Liver (tissue), 9 donors: ENCODE measurements around the gene TRIM69. TPM values are rescaled to one million over a fixed set of nuclear protein-coding genes. Genes with fewer than 3 reads are reported as not detected.

ENCODE experiments used
- DNase-seq: peaks from one replicate; pipeline ENCODE4 v3.0.0-alpha.2; 2017; ENCODE audit warnings: low spot score
- H3K27ac ChIP-seq, 2 donors: one replicate each; pipeline ENCODE4 v1.7.0; 2013; ENCODE audit warnings: inconsistent platforms in 2 of 2, low read length in 2 of 2, control low read depth in 1 of 2, low read depth in 1 of 2, mild to moderate bottlenecking in 1 of 2
- H3K27me3 ChIP-seq, 4 donors: one replicate each; pipeline versions ENCODE4 v1.6.1 to v1.7.0; 2013; ENCODE audit warnings: low read length in 3 of 4, inconsistent platforms in 1 of 4, mild to moderate bottlenecking in 1 of 4, moderate library complexity in 1 of 4; ENCODE audit not compliant: control insufficient read depth in 4 of 4, insufficient read depth in 4 of 4
- H3K36me3 ChIP-seq, 4 donors: one replicate each; pipeline versions ENCODE4 v1.6.1 to v1.7.0; 2013; ENCODE audit warnings: low read length in 3 of 4, mild to moderate bottlenecking in 3 of 4, low read depth in 1 of 4, moderate library complexity in 1 of 4; ENCODE audit not compliant: control insufficient read depth in 4 of 4, insufficient read depth in 3 of 4
- H3K4me1 ChIP-seq, 4 donors: one replicate each; pipeline versions ENCODE4 v1.6.1 to v1.7.0; 2013; ENCODE audit warnings: low read length in 3 of 4, mild to moderate bottlenecking in 3 of 4, moderate library complexity in 1 of 4; ENCODE audit not compliant: control insufficient read depth in 4 of 4, insufficient read depth in 4 of 4
- H3K4me3 ChIP-seq, 3 donors: one replicate each; pipeline versions ENCODE4 v1.6.1 to v1.7.0; 2013; ENCODE audit warnings: low read length in 3 of 3, control low read depth in 1 of 3, low read depth in 1 of 3, mild to moderate bottlenecking in 1 of 3
- H3K9ac ChIP-seq, 2 donors: one replicate each; pipeline ENCODE4 v1.7.0; 2013; ENCODE audit warnings: low read length in 2 of 2, mild to moderate bottlenecking in 2 of 2, moderate library complexity in 2 of 2, control low read depth in 1 of 2, low read depth in 1 of 2
- H3K9me3 ChIP-seq, 4 donors: one replicate each; pipeline versions ENCODE4 v1.6.1 to v1.7.0; 2013; ENCODE audit warnings: low read length in 3 of 4; ENCODE audit not compliant: control insufficient read depth in 4 of 4
- ATF3 ChIP-seq: IDR thresholded peaks from 2 replicates; pipeline ENCODE4 v1.6.1; 2016; ENCODE audit warnings: antibody characterized with exemption
- CTCF ChIP-seq: fragments of 150-350 bp; IDR thresholded peaks from 2 replicates; pipeline ENCODE4 v1.5.1; 2017; ENCODE audit warnings: improper control_type of control experiment, low read depth, low read length; ENCODE audit not compliant: missing input control
- EGR1 ChIP-seq, 2 donors: IDR thresholded peaks; 2 replicates each; pipeline ENCODE4 v1.6.1; 2016 to 2018; ENCODE audit warnings: antibody characterized with exemption in 2 of 2, low read depth in 2 of 2
- FOXA1 ChIP-seq: IDR thresholded peaks from 2 replicates; pipeline ENCODE4 v1.6.1; 2016; ENCODE audit warnings: antibody characterized with exemption
- FOXA2 ChIP-seq: IDR thresholded peaks from 2 replicates; pipeline ENCODE4 v1.6.1; 2016; ENCODE audit warnings: antibody characterized with exemption
- GABPA ChIP-seq, 2 donors: IDR thresholded peaks in 1 of 2; conservative IDR thresholded peaks in 1 of 2; 2 replicates each; pipeline ENCODE4 v1.6.1; 2016; ENCODE audit warnings: antibody characterized with exemption in 2 of 2, mild to moderate bottlenecking in 1 of 2, moderate library complexity in 1 of 2
- HNF4A ChIP-seq, 2 donors: conservative IDR thresholded peaks; 2 replicates each; pipeline ENCODE4 v1.6.1; 2016; ENCODE audit warnings: antibody characterized with exemption in 2 of 2, mild to moderate bottlenecking in 2 of 2
- HNF4G ChIP-seq: IDR thresholded peaks from 2 replicates; pipeline ENCODE4 v1.6.1; 2016; ENCODE audit warnings: antibody characterized with exemption
- JUND ChIP-seq, 2 donors: IDR thresholded peaks; 2 replicates each; pipeline ENCODE4 v1.6.1; 2016; ENCODE audit warnings: antibody characterized with exemption in 2 of 2
- NR2F2 ChIP-seq: IDR thresholded peaks from 2 replicates; pipeline ENCODE4 v1.6.1; 2016; ENCODE audit warnings: antibody characterized with exemption
- RAD21 ChIP-seq, 2 donors: IDR thresholded peaks; 2 replicates each; pipeline ENCODE4 v1.6.1; 2016; ENCODE audit warnings: antibody characterized with exemption in 2 of 2, mild to moderate bottlenecking in 2 of 2
- REST ChIP-seq: IDR thresholded peaks from 2 replicates; pipeline ENCODE4 v1.6.1; 2016; ENCODE audit warnings: antibody characterized with exemption, mild to moderate bottlenecking
- RXRA ChIP-seq, 2 donors: IDR thresholded peaks; 2 replicates each; pipeline ENCODE4 v1.6.1; 2017 to 2018; ENCODE audit warnings: antibody characterized with exemption in 2 of 2, mild to moderate bottlenecking in 1 of 2
- SP1 ChIP-seq: IDR thresholded peaks from 2 replicates; pipeline ENCODE4 v1.6.1; 2018; ENCODE audit warnings: antibody characterized with exemption, mild to moderate bottlenecking
- TAF1 ChIP-seq: conservative IDR thresholded peaks from 2 replicates; pipeline ENCODE4 v1.6.1; 2016; ENCODE audit warnings: antibody characterized with exemption, mild to moderate bottlenecking
- YY1 ChIP-seq: IDR thresholded peaks from 2 replicates; pipeline ENCODE4 v1.6.1; 2016; ENCODE audit warnings: antibody characterized with exemption, mild to moderate bottlenecking
- WGBS: extraction: QIAGEN DNeasy Blood & Tissue Kit; methylation state at CpG from one replicate; pipeline ENCODE4 v1.1.7; 2013; 5-methylcytosine and 5-hydroxymethylcytosine counted together
- polyA plus RNA-seq, 2 donors: library from polyadenylated mRNA; stranded (reverse) in 1 of 2; unstranded in 1 of 2; fragments of 200-250 nt in 1 of 2; fragments of >200 nt in 1 of 2; fragmentation: Nextera tagmentation in 1 of 2; extraction: Ambion mirVana in 1 of 2; gene quantifications; one replicate each; pipeline versions ENCODE4 v1.2.1 to v1.2.3, GENCODE V29; 2013 to 2015
- total RNA-seq, 2 donors: library from RNA; depleted of rRNA; stranded (reverse); fragments of >200 nt; gene quantifications; one replicate each; pipeline ENCODE4 v1.2.3, GENCODE V29; 2014
- TF ChIP-seq, protein P1 (sequence below): IDR thresholded peaks from 2 replicates; pipeline ENCODE4 v1.6.1; 2016; ENCODE audit warnings: antibody characterized with exemption
- TF ChIP-seq, protein P2 (sequence below): IDR thresholded peaks from 2 replicates; pipeline ENCODE4 v1.6.1; 2016; ENCODE audit warnings: antibody characterized with exemption
- donor health status: healthy.
- donor health status: healthy.
- donor health status: healthy.
- donor health status: healthy.
- donor health status: healthy.

Gene TRIM69
- total and polyA plus RNA-seq, 4 donors = 3.6 to 10.0 (median 5.3) TPM

DNA sequence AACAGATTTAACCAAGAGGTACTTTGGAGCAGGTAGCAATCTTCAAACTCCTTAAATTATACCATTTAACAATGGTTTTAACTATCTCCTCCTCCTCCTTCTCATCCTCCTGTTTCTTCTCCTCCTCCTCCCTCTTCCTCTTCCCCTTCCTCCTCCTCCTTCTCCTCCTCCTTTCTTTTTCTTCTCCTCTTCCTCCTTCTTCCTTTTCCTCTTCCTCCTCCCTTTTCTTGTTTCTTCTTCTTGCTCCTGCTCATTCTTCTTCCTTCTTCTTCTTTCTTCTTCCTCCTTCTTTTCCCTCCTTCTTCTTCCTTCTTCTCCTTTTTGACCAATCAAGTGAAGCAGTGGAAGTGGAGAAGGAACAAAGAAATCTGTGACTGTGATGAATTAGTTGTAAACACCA lies 39.3 kb upstream of the TRIM69 start:
- H3K4me1 ChIP-seq = no peaks in the 10 kb centered on the region
- H3K4me3 ChIP-seq = no peak overlapping the region
- no peak overlapping the region for H3K27ac ChIP-seq
- DNase-seq = no peak
- H3K27me3 ChIP-seq = no peaks in the 10 kb centered on the region
- H3K9me3 ChIP-seq = peaks cover 0 to 2% (median 0%) of the 10 kb centered on the region in 4 donors
- H3K36me3 ChIP-seq = no peaks in the 10 kb centered on the region
- no peak overlapping the region for H3K9ac ChIP-seq
- no peak for TF ChIP-seq FOXA2
- no peak for TF ChIP-seq FOXA1
- no peak for TF ChIP-seq ATF3
- no peak for TF ChIP-seq TAF1
- no peak for TF ChIP-seq RXRA (IDR thresholded peaks at IDR 0.05)
- TF ChIP-seq JUND (IDR thresholded peaks at IDR 0.05) = no peak
- no peak for TF ChIP-seq HNF4G
- TF ChIP-seq HNF4A (conservative IDR thresholded peaks at IDR 0.05) = no peak
- no peak for TF ChIP-seq RAD21 (IDR thresholded peaks at IDR 0.05)
- TF ChIP-seq, protein P1, sequence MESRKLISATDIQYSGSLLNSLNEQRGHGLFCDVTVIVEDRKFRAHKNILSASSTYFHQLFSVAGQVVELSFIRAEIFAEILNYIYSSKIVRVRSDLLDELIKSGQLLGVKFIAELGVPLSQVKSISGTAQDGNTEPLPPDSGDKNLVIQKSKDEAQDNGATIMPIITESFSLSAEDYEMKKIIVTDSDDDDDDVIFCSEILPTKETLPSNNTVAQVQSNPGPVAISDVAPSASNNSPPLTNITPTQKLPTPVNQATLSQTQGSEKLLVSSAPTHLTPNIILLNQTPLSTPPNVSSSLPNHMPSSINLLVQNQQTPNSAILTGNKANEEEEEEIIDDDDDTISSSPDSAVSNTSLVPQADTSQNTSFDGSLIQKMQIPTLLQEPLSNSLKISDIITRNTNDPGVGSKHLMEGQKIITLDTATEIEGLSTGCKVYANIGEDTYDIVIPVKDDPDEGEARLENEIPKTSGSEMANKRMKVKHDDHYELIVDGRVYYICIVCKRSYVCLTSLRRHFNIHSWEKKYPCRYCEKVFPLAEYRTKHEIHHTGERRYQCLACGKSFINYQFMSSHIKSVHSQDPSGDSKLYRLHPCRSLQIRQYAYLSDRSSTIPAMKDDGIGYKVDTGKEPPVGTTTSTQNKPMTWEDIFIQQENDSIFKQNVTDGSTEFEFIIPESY = no peak
- TF ChIP-seq EGR1 (IDR thresholded peaks at IDR 0.05; ENCODE audit: low read depth in 2 of 2) = no peak
- no peak for TF ChIP-seq CTCF

- Histone ChIP-seq H3K4me3 (no peak overlapping the region), H3K27ac (no peak overlapping the region), H3K4me1 (no peaks in the 10 kb centered on the region), H3K27me3 (no peaks in the 10 kb centered on the region), H3K9ac (no peak overlapping the region), H3K9me3 (peaks cover 0 to 2% (median 0%) of the 10 kb centered on the region in 4 donors), H3K36me3 (no peaks in the 10 kb centered on the region)
- TF ChIP-seq RAD21 (IDR thresholded peaks at IDR 0.05) = no peak
- TF ChIP-seq REST = no peak
- TF ChIP-seq CTCF = no peak
- TF ChIP-seq TAF1 = no peak
- no peak for TF ChIP-seq YY1
- no peak for TF ChIP-seq JUND (IDR thresholded peaks at IDR 0.05)
- no peak for TF ChIP-seq NR2F2
- no peak for TF ChIP-seq FOXA1
- TF ChIP-seq SP1 = no peak
- TF ChIP-seq RXRA (IDR thresholded peaks at IDR 0.05) = no peak
- TF ChIP-seq, protein P2, sequence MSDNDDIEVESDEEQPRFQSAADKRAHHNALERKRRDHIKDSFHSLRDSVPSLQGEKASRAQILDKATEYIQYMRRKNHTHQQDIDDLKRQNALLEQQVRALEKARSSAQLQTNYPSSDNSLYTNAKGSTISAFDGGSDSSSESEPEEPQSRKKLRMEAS = no peak
- TF ChIP-seq HNF4G = no peak
- TF ChIP-seq ATF3 = no peak
- TF ChIP-seq GABPA (IDR thresholded peaks at IDR 0.05 in 1 of 2, conservative IDR thresholded peaks at IDR 0.05 in 1 of 2) = no peak
- TF ChIP-seq FOXA2 = no peak
- TF ChIP-seq, protein P1 = no peak
- no peak for TF ChIP-seq HNF4A (conservative IDR thresholded peaks at IDR 0.05)
- no peak for TF ChIP-seq EGR1 (IDR thresholded peaks at IDR 0.05; ENCODE audit: low read depth in 2 of 2)
- 93% methylated on average over 2 of the region's 2 CpGs for WGBS
- no peak for DNase-seq
Measured at GRCh38 chr15:44698641-44699040, 37.7 kb upstream of the TRIM69 start.
